ENCODE results near the gene FOXP1.

FOXP1 gene

GRCh38 chr3:71240034-71240433 is 343.5 kb downstream of the FOXP1 start:
- no peak for DNase-seq (ENCODE audit: extremely low read depth, insufficient read length)
- H3K27me3 ChIP-seq (replicated peaks; ENCODE audit: control insufficient read depth, insufficient read depth, low read length), result no peaks in the 10 kb centered on the region; the same call in 1 of the 2 replicates

GRCh38 chr3:71238355-71238757 is 345.2 kb downstream of the FOXP1 start:
- no peaks in the 10 kb centered on the region for H3K36me3 ChIP-seq (ENCODE audit: control insufficient read depth, insufficient read depth, low read length)
- H3K27me3 ChIP-seq (replicated peaks; ENCODE audit: control insufficient read depth, insufficient read depth, low read length), result no peaks in the 10 kb centered on the region; the same call in 1 of the 2 replicates
- no peak overlapping the region for H3K4me3 ChIP-seq (replicated peaks; ENCODE audit: low read depth, low read length)
- DNase-seq (ENCODE audit: extremely low read depth, insufficient read length), result no peak
- TF ChIP-seq CTCF (IDR thresholded peaks at IDR 0.05; ENCODE audit: insufficient read depth, low read length, poor library complexity, severe bottlenecking), result no peak

More at GRCh38 chr3:71240034-71240433, 343.5 kb downstream of the FOXP1 start:
- no peak overlapping the region for H3K4me3 ChIP-seq (replicated peaks; ENCODE audit: low read depth, low read length)
- no peaks in the 10 kb centered on the region for H3K36me3 ChIP-seq (ENCODE audit: control insufficient read depth, insufficient read depth, low read length)
- TF ChIP-seq CTCF (IDR thresholded peaks at IDR 0.05; ENCODE audit: insufficient read depth, low read length, poor library complexity, severe bottlenecking), result no peak

- no peak for TF ChIP-seq CTCF (IDR thresholded peaks at IDR 0.05; ENCODE audit: insufficient read depth, low read length, poor library complexity, severe bottlenecking)
- Histone ChIP-seq H3K4me3 (replicated peaks; ENCODE audit: low read depth, low read length) (no peak overlapping the region), H3K27me3 (replicated peaks; ENCODE audit: control insufficient read depth, insufficient read depth, low read length) (no peaks in the 10 kb centered on the region; the same call in 1 of the 2 replicates), H3K36me3 (ENCODE audit: control insufficient read depth, insufficient read depth, low read length) (no peaks in the 10 kb centered on the region)
- no peak for DNase-seq (ENCODE audit: extremely low read depth, insufficient read length)
Measured at GRCh38 chr3:71237672-71238071, 345.9 kb downstream of the FOXP1 start.

GRCh38 chr3:71235846-71236245 is 347.7 kb downstream of the FOXP1 start:
- Histone ChIP-seq H3K4me3 (replicated peaks; ENCODE audit: low read depth, low read length) (no peak overlapping the region), H3K36me3 (ENCODE audit: control insufficient read depth, insufficient read depth, low read length) (no peaks in the 10 kb centered on the region), H3K27me3 (replicated peaks; ENCODE audit: control insufficient read depth, insufficient read depth, low read length) (no peaks in the 10 kb centered on the region)
- TF ChIP-seq CTCF (IDR thresholded peaks at IDR 0.05; ENCODE audit: insufficient read depth, low read length, poor library complexity, severe bottlenecking), result no peak
- DNase-seq (ENCODE audit: extremely low read depth, insufficient read length), result no peak

- TF ChIP-seq CTCF (IDR thresholded peaks at IDR 0.05; ENCODE audit: insufficient read depth, low read length, poor library complexity, severe bottlenecking), result no peak
- Histone ChIP-seq H3K27me3 (replicated peaks; ENCODE audit: control insufficient read depth, insufficient read depth, low read length) (no peaks in the 10 kb centered on the region), H3K4me3 (replicated peaks; ENCODE audit: low read depth, low read length) (no peak overlapping the region), H3K36me3 (ENCODE audit: control insufficient read depth, insufficient read depth, low read length) (no peaks in the 10 kb centered on the region)
- no peak for DNase-seq (ENCODE audit: extremely low read depth, insufficient read length)
Measured at GRCh38 chr3:71232895-71233294, 350.6 kb downstream of the FOXP1 start.

GRCh38 chr3:71232175-71232679 is 351.3 kb downstream of the FOXP1 start:
- DNase-seq (ENCODE audit: extremely low read depth, insufficient read length), result no peak
- no peak overlapping the region for H3K4me3 ChIP-seq (replicated peaks; ENCODE audit: low read depth, low read length)
- no peaks in the 10 kb centered on the region for H3K36me3 ChIP-seq (ENCODE audit: control insufficient read depth, insufficient read depth, low read length)
- no peak for TF ChIP-seq CTCF (IDR thresholded peaks at IDR 0.05; ENCODE audit: insufficient read depth, low read length, poor library complexity, severe bottlenecking)
- H3K27me3 ChIP-seq (replicated peaks; ENCODE audit: control insufficient read depth, insufficient read depth, low read length), result no peaks in the 10 kb centered on the region
